ENCODE data around the gene MAMSTR. TPM values are rescaled to one million over a fixed set of nuclear protein-coding genes. Genes with fewer than 3 reads are reported as not detected.

MAMSTR gene
- total RNA-seq, 1 experiment from 2014 or later = 1.9 TPM

- H3K4me3 ChIP-seq (ENCODE audit: low read depth, low read length) = no peak within 1 kb of the TSS
- H3K4me3 Mint-ChIP-seq (ENCODE audit: unreplicated experiment) = no peak within 1 kb of the TSS
- H3K27me3 ChIP-seq (replicated peaks; ENCODE audit: control insufficient read depth, insufficient read depth, low read length) = no peaks in the 10 kb centered on the region
- H3K4me1 ChIP-seq = peaks cover 6% of the 10 kb centered on the region
- ChIA-PET POLR2A (no interaction called here), CTCF (no interaction called here)
- TF ChIP-seq CTCF (IDR thresholded peaks at IDR 0.05; ENCODE audit: insufficient read depth in 1 of 2, low read depth in 1 of 2, low read length in 1 of 2, severe bottlenecking in 1 of 2, unreplicated experiment in 1 of 2) = no peak
- H3K4me1 Mint-ChIP-seq (ENCODE audit: low read depth, unreplicated experiment) = peaks cover 13% of the 10 kb centered on the region
- H3K36me3 ChIP-seq (ENCODE audit: control insufficient read depth, insufficient read depth, low read length) = no peaks in the 10 kb centered on the region
- H3K9me3 Mint-ChIP-seq (ENCODE audit: unreplicated experiment) = peaks cover 11% of the 10 kb centered on the region
- H3K36me3 Mint-ChIP-seq (ENCODE audit: insufficient read depth, unreplicated experiment) = no peaks in the 10 kb centered on the region
- BruUV-seq (replicated peaks) = no TSS peak
- no peak for DNase-seq
- no peak within 1 kb of the TSS for H3K27ac Mint-ChIP-seq (ENCODE audit: unreplicated experiment)
- H3K27me3 Mint-ChIP-seq (ENCODE audit: insufficient read depth, unreplicated experiment) = no peaks in the 10 kb centered on the region
- intact Hi-C loops (cut with micrococcal nuclease; ENCODE audit: unreplicated experiment) = no loop called here
- no peaks in the 10 kb centered on the region for H3K9me3 ChIP-seq
Observed at GRCh38 chr19:48672994-48673393, 46.5 kb downstream of the MAMSTR start, which contains the start of gene NTN5. NTN5 (minus strand) TSS chr19:48673017; CDS start chr19:48670986, 2,031 bp downstream.

GRCh38 chr19:48671446-48671995, 48.0 kb downstream of the MAMSTR start:
- no TSS peak for BruUV-seq (replicated peaks)
- intact Hi-C loops (cut with micrococcal nuclease; ENCODE audit: unreplicated experiment) = no loop called here
- Mint-ChIP-seq H3K27ac (ENCODE audit: unreplicated experiment) (peak overlapping the region; percentile 33), H3K36me3 (ENCODE audit: insufficient read depth, unreplicated experiment) (no peaks in the 10 kb centered on the region), H3K9me3 (ENCODE audit: unreplicated experiment) (peaks cover 11% of the 10 kb centered on the region), H3K4me1 (ENCODE audit: low read depth, unreplicated experiment) (peaks cover 5% of the 10 kb centered on the region), H3K27me3 (ENCODE audit: insufficient read depth, unreplicated experiment) (no peaks in the 10 kb centered on the region), H3K4me3 (ENCODE audit: unreplicated experiment) (no peak overlapping the region)
- ChIA-PET POLR2A (no interaction called here), CTCF (no interaction called here)
- no peaks in the 10 kb centered on the region for H3K36me3 ChIP-seq (ENCODE audit: control insufficient read depth, insufficient read depth, low read length)
- no peaks in the 10 kb centered on the region for H3K9me3 ChIP-seq
- no peaks in the 10 kb centered on the region for H3K27me3 ChIP-seq (replicated peaks; ENCODE audit: control insufficient read depth, insufficient read depth, low read length)
- TF ChIP-seq CTCF (IDR thresholded peaks at IDR 0.05; ENCODE audit: insufficient read depth in 1 of 2, low read depth in 1 of 2, low read length in 1 of 2, severe bottlenecking in 1 of 2, unreplicated experiment in 1 of 2) = no peak
- no peak overlapping the region for H3K4me3 ChIP-seq (ENCODE audit: low read depth, low read length)
- peaks cover 6% of the 10 kb centered on the region for H3K4me1 ChIP-seq
- DNase-seq = no peak

GRCh38 chr19:48670699-48671445, 48.7 kb downstream of the MAMSTR start:
- Histone ChIP-seq H3K4me3 (ENCODE audit: low read depth, low read length) (no peak overlapping the region), H3K27me3 (replicated peaks; ENCODE audit: control insufficient read depth, insufficient read depth, low read length) (no peaks in the 10 kb centered on the region), H3K4me1 (peaks cover 11% of the 10 kb centered on the region), H3K36me3 (ENCODE audit: control insufficient read depth, insufficient read depth, low read length) (no peaks in the 10 kb centered on the region), H3K9me3 (no peaks in the 10 kb centered on the region)
- no TSS peak for BruUV-seq (replicated peaks)
- H3K4me1 Mint-ChIP-seq (ENCODE audit: low read depth, unreplicated experiment) = peaks cover 9% of the 10 kb centered on the region
- ChIA-PET CTCF (no interaction called here), POLR2A (no interaction called here)
- H3K27me3 Mint-ChIP-seq (ENCODE audit: insufficient read depth, unreplicated experiment) = no peaks in the 10 kb centered on the region
- H3K36me3 Mint-ChIP-seq (ENCODE audit: insufficient read depth, unreplicated experiment) = no peaks in the 10 kb centered on the region
- intact Hi-C loops (cut with micrococcal nuclease; ENCODE audit: unreplicated experiment) = no loop called here
- DNase-seq = no peak
- no peak for TF ChIP-seq CTCF (IDR thresholded peaks at IDR 0.05; ENCODE audit: insufficient read depth in 1 of 2, low read depth in 1 of 2, low read length in 1 of 2, severe bottlenecking in 1 of 2, unreplicated experiment in 1 of 2)
- H3K9me3 Mint-ChIP-seq (ENCODE audit: unreplicated experiment) = peaks cover 11% of the 10 kb centered on the region
- no peak overlapping the region for H3K4me3 Mint-ChIP-seq (ENCODE audit: unreplicated experiment)
- H3K27ac Mint-ChIP-seq (ENCODE audit: unreplicated experiment) = peak overlapping the region; percentile 33
